HG03135 (cell line): ENCODE data around the gene THOP1.
"Not testable (repeated sequence)": the region's sequence is repeated elsewhere in the genome, so short reads cannot be mapped to it uniquely, and the experiment has no call there.

Experiments
- ATAC-seq: cut with Tn5 transposase; IDR thresholded peaks from one replicate; pipeline ENCODE4 v1.9.1; 2021; ENCODE audit warnings: mild to moderate bottlenecking, moderate library complexity; ENCODE audit not compliant: unreplicated experiment

Gene THOP1

GRCh38 chr19:2780284-2780683 is 5.0 kb upstream of the THOP1 start:
- no peak for ATAC-seq

GRCh38 chr19:2782329-2782935 is 2.9 kb upstream of the THOP1 start:
- no peak for ATAC-seq

- ATAC-seq: peak; percentile 78
Observed at GRCh38 chr19:2782936-2783780, 2.1 kb upstream of the THOP1 start, which contains the start of gene SGTA. TSS of gene SGTA (minus strand) at chr19:2783273. CDS start at chr19:2769068, 14,205 bp downstream.

GRCh38 chr19:2783781-2784145 is 1.5 kb upstream of the THOP1 start:
- ATAC-seq: no peak

GRCh38 chr19:2787115-2787514 is 1.8 kb downstream of the THOP1 start:
- no peak for ATAC-seq

GRCh38 chr19:2788237-2788636 is 2.9 kb downstream of the THOP1 start:
- ATAC-seq: no peak

GRCh38 chr19:2790194-2790556 is 4.9 kb downstream of the THOP1 start:
- ATAC-seq: no peak

GRCh38 chr19:2790557-2791271 is 5.4 kb downstream of the THOP1 start:
- ATAC-seq: no peak

- no peak for ATAC-seq
Observed at GRCh38 chr19:2791440-2791839, 6.1 kb downstream of the THOP1 start.

- ATAC-seq: no peak
Observed at GRCh38 chr19:2791876-2792275, 6.6 kb downstream of the THOP1 start.

GRCh38 chr19:2792666-2793065 is 7.4 kb downstream of the THOP1 start:
- not testable (repeated sequence) for ATAC-seq

- no peak for ATAC-seq
Observed at GRCh38 chr19:2793126-2793525, 7.8 kb downstream of the THOP1 start.

GRCh38 chr19:2793577-2793976 is 8.3 kb downstream of the THOP1 start:
- no peak for ATAC-seq

GRCh38 chr19:2795827-2796658 is 10.7 kb downstream of the THOP1 start:
- no peak for ATAC-seq

- no peak for ATAC-seq
Observed at GRCh38 chr19:2796659-2797266, 11.5 kb downstream of the THOP1 start.

- no peak for ATAC-seq
Observed at GRCh38 chr19:2797280-2797679, 12.0 kb downstream of the THOP1 start.

GRCh38 chr19:2798158-2798685 is 12.9 kb downstream of the THOP1 start:
- no peak for ATAC-seq

GRCh38 chr19:2798733-2799132 is 13.4 kb downstream of the THOP1 start:
- ATAC-seq: no peak

GRCh38 chr19:2799273-2800020 is 14.1 kb downstream of the THOP1 start:
- no peak for ATAC-seq

- no peak for ATAC-seq
Observed at GRCh38 chr19:2800506-2800905, 15.2 kb downstream of the THOP1 start.
